Tibial nerve (tissue), 3 donors: ENCODE results near the gene CRB3.

Source experiments
- CTCF ChIP-seq, 5 experiments: fragments of 200-600 bp in 3 of 5; fragments of 450-650 bp in 2 of 5; sonication (generic) in 3 of 5; IDR thresholded peaks; one replicate each; pipeline ENCODE4 v1.5.1; 2016 to 2019; ENCODE audit warnings: antibody characterized with exemption in 5 of 5, mild to moderate bottlenecking in 3 of 5, moderate library complexity in 2 of 5
- POLR2A ChIP-seq, 2 donors: fragments of 450-650 bp; IDR thresholded peaks; one replicate each; pipeline ENCODE4 v1.6.1; 2017; ENCODE audit warnings: antibody characterized with exemption in 2 of 2, mild to moderate bottlenecking in 2 of 2, moderate library complexity in 2 of 2

GRCh38 chr19:6471076-6471475, 7.0 kb downstream of the CRB3 start:
- TF ChIP-seq CTCF (IDR thresholded peaks at IDR 0.05) (no peak), POLR2A (IDR thresholded peaks at IDR 0.05) (no peak)
